Liver (tissue), 3 donors: ENCODE measurements around the gene CDH24.

Experiments used
- ATF3 ChIP-seq: IDR thresholded peaks from 2 replicates; pipeline ENCODE4 v1.6.1; 2016; ENCODE audit warnings: antibody characterized with exemption
- CTCF ChIP-seq: fragments of 150-350 bp; IDR thresholded peaks from 2 replicates; pipeline ENCODE4 v1.5.1; 2017; ENCODE audit warnings: improper control_type of control experiment, low read depth, low read length; ENCODE audit not compliant: missing input control
- FOXA1 ChIP-seq: IDR thresholded peaks from 2 replicates; pipeline ENCODE4 v1.6.1; 2016; ENCODE audit warnings: antibody characterized with exemption
- GABPA ChIP-seq, 2 donors: IDR thresholded peaks in 1 of 2; conservative IDR thresholded peaks in 1 of 2; 2 replicates each; pipeline ENCODE4 v1.6.1; 2016; ENCODE audit warnings: antibody characterized with exemption in 2 of 2, mild to moderate bottlenecking in 1 of 2, moderate library complexity in 1 of 2
- JUND ChIP-seq, 2 donors: IDR thresholded peaks; 2 replicates each; pipeline ENCODE4 v1.6.1; 2016; ENCODE audit warnings: antibody characterized with exemption in 2 of 2
- REST ChIP-seq: IDR thresholded peaks from 2 replicates; pipeline ENCODE4 v1.6.1; 2016; ENCODE audit warnings: antibody characterized with exemption, mild to moderate bottlenecking
- SP1 ChIP-seq: IDR thresholded peaks from 2 replicates; pipeline ENCODE4 v1.6.1; 2018; ENCODE audit warnings: antibody characterized with exemption, mild to moderate bottlenecking
- TAF1 ChIP-seq: conservative IDR thresholded peaks from 2 replicates; pipeline ENCODE4 v1.6.1; 2016; ENCODE audit warnings: antibody characterized with exemption, mild to moderate bottlenecking
- YY1 ChIP-seq: IDR thresholded peaks from 2 replicates; pipeline ENCODE4 v1.6.1; 2016; ENCODE audit warnings: antibody characterized with exemption, mild to moderate bottlenecking
- donor health status: healthy.
- donor health status: healthy.

GRCh38 chr14:23024612-23025075 lies 32.7 kb downstream of the CDH24 start:
- TF ChIP-seq TAF1: no peak
- no peak for TF ChIP-seq CTCF
- TF ChIP-seq REST: no peak
- no peak for TF ChIP-seq SP1
- no peak for TF ChIP-seq YY1
- no peak for TF ChIP-seq JUND (IDR thresholded peaks at IDR 0.05)
- no peak for TF ChIP-seq GABPA (IDR thresholded peaks at IDR 0.05 in 1 of 2, conservative IDR thresholded peaks at IDR 0.05 in 1 of 2)
- no peak for TF ChIP-seq ATF3
- TF ChIP-seq FOXA1: no peak
